ENCODE data around the gene CNTN4.
"Not testable (repeated sequence)": the region's sequence is repeated elsewhere in the genome, so short reads cannot be mapped to it uniquely, and the experiment has no call there.

CNTN4 gene

GRCh38 chr3:2967871-2968270 is 869.2 kb downstream of the CNTN4 start:
- DNase-seq (ENCODE audit: low read depth in 2 of 2), result no peak

- no peak for DNase-seq (ENCODE audit: low read depth in 2 of 2)
Measured at GRCh38 chr3:2968475-2968874, 869.8 kb downstream of the CNTN4 start.

- no peak for DNase-seq (ENCODE audit: low read depth in 2 of 2)
Measured at GRCh38 chr3:2976212-2976611, 877.5 kb downstream of the CNTN4 start.

GRCh38 chr3:2976796-2977195 is 878.1 kb downstream of the CNTN4 start:
- no peak for DNase-seq (ENCODE audit: low read depth in 2 of 2)

- no peak for DNase-seq (ENCODE audit: low read depth in 2 of 2)
Measured at GRCh38 chr3:2978977-2979732, 880.5 kb downstream of the CNTN4 start.

GRCh38 chr3:2984005-2984830 is 885.6 kb downstream of the CNTN4 start:
- no peak for DNase-seq (ENCODE audit: low read depth in 2 of 2)

- no peak for DNase-seq (ENCODE audit: low read depth in 2 of 2)
Measured at GRCh38 chr3:2984831-2985220, 886.2 kb downstream of the CNTN4 start.

- DNase-seq (ENCODE audit: low read depth in 2 of 2), result no peak
Measured at GRCh38 chr3:2985479-2985878, 886.8 kb downstream of the CNTN4 start.

- DNase-seq (ENCODE audit: low read depth in 2 of 2), result no peak
Measured at GRCh38 chr3:2992534-2992933, 893.9 kb downstream of the CNTN4 start.

GRCh38 chr3:2993130-2993529 is 894.5 kb downstream of the CNTN4 start:
- not testable (repeated sequence) for DNase-seq (ENCODE audit: low read depth in 2 of 2)

- no peak for DNase-seq (ENCODE audit: low read depth in 2 of 2)
Measured at GRCh38 chr3:2993736-2994135, 895.1 kb downstream of the CNTN4 start.

GRCh38 chr3:2995195-2995594 is 896.5 kb downstream of the CNTN4 start:
- DNase-seq (ENCODE audit: low read depth in 2 of 2), result no peak

GRCh38 chr3:3005146-3005744 is 906.6 kb downstream of the CNTN4 start:
- no peak for DNase-seq (ENCODE audit: low read depth in 2 of 2)

- DNase-seq (ENCODE audit: low read depth in 2 of 2), result no peak
Measured at GRCh38 chr3:3013317-3014052, 914.8 kb downstream of the CNTN4 start.

- no peak for DNase-seq (ENCODE audit: low read depth in 2 of 2)
Measured at GRCh38 chr3:3015185-3016089, 916.8 kb downstream of the CNTN4 start.

GRCh38 chr3:3016226-3016625 is 917.6 kb downstream of the CNTN4 start:
- no peak for DNase-seq (ENCODE audit: low read depth in 2 of 2)

- DNase-seq (ENCODE audit: low read depth in 2 of 2), result no peak
Measured at GRCh38 chr3:3020209-3020608, 921.5 kb downstream of the CNTN4 start.

- no peak for DNase-seq (ENCODE audit: low read depth in 2 of 2)
Measured at GRCh38 chr3:3023111-3023745, 924.6 kb downstream of the CNTN4 start.

- no peak for DNase-seq (ENCODE audit: low read depth in 2 of 2)
Measured at GRCh38 chr3:3027976-3028567, 929.4 kb downstream of the CNTN4 start.

- DNase-seq (ENCODE audit: low read depth in 2 of 2), result no peak
Measured at GRCh38 chr3:3031326-3031725, 932.7 kb downstream of the CNTN4 start.
